ENCODE results near the gene TSPAN2. TPM values are rescaled to one million over a fixed set of nuclear protein-coding genes. Genes with fewer than 3 reads are reported as not detected.

Gene TSPAN2
- total and polyA plus RNA-seq, 9 of the 15 experiments (the other 6 are each of a cell fraction or from before 2014, with no cell fraction given): not detected

GRCh38 chr1:115136706-115137105 lies 47.4 kb upstream of the TSPAN2 start:
- no peak for TF ChIP-seq FOXP4 (CRISPR knock-in tag; IDR thresholded peaks at IDR 0.05; ENCODE audit: borderline replicate concordance)
- no peak for TF ChIP-seq HDAC1 (IDR thresholded peaks at IDR 0.05)
- no peak for TF ChIP-seq PCBP1 (IDR thresholded peaks at IDR 0.05; ENCODE audit: low read depth, low read length, poor library complexity, severe bottlenecking)
- no peak for TF ChIP-seq TGIF2 (CRISPR knock-in tag; IDR thresholded peaks at IDR 0.05)
- TF ChIP-seq, protein P1, sequence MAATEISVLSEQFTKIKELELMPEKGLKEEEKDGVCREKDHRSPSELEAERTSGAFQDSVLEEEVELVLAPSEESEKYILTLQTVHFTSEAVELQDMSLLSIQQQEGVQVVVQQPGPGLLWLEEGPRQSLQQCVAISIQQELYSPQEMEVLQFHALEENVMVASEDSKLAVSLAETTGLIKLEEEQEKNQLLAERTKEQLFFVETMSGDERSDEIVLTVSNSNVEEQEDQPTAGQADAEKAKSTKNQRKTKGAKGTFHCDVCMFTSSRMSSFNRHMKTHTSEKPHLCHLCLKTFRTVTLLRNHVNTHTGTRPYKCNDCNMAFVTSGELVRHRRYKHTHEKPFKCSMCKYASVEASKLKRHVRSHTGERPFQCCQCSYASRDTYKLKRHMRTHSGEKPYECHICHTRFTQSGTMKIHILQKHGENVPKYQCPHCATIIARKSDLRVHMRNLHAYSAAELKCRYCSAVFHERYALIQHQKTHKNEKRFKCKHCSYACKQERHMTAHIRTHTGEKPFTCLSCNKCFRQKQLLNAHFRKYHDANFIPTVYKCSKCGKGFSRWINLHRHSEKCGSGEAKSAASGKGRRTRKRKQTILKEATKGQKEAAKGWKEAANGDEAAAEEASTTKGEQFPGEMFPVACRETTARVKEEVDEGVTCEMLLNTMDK (IDR thresholded peaks at IDR 0.05; ENCODE audit: borderline replicate concordance, insufficient read depth, low read depth, low read length, poor library complexity, severe bottlenecking): no peak
- no peak for TF ChIP-seq PRPF4 (IDR thresholded peaks at IDR 0.05; ENCODE audit: insufficient read depth, low read depth, low read length, poor library complexity, severe bottlenecking)
- no peak for TF ChIP-seq CBX3 (IDR thresholded peaks at IDR 0.05; ENCODE audit: borderline replicate concordance in 1 of 2, low read length in 2 of 2)
- TF ChIP-seq ZNF639 (CRISPR knock-in tag; conservative IDR thresholded peaks at IDR 0.05 in 1 of 2, IDR thresholded peaks at IDR 0.05 in 1 of 2): no peak
- TF ChIP-seq LARP7 (IDR thresholded peaks at IDR 0.05): no peak
- TF ChIP-seq TRIM28 (IDR thresholded peaks at IDR 0.05): no peak
- no peak for TF ChIP-seq ZNF561 (CRISPR knock-in tag; conservative IDR thresholded peaks at IDR 0.05)
- TF ChIP-seq SMAD4 (CRISPR knock-in tag; conservative IDR thresholded peaks at IDR 0.05): no peak
- Histone ChIP-seq H3K36me3 (ENCODE audit: control insufficient read depth, insufficient read depth, low read length) (no peaks in the 10 kb centered on the region), H3K9me1 (ENCODE audit: control insufficient read depth, insufficient read depth, low read length) (no peaks in the 10 kb centered on the region), H3K4me2 (ENCODE audit: insufficient read depth, low read length) (no peak overlapping the region), H3K4me3 (no peak overlapping the region), H3K27ac (ENCODE audit: extremely low read depth, low read depth, low read length) (no peak overlapping the region), H3K79me2 (ENCODE audit: control insufficient read depth, insufficient read depth, low read length) (no peaks in the 10 kb centered on the region), H2AFZ (ENCODE audit: low read depth, low read length) (no peak overlapping the region), H3K9ac (ENCODE audit: insufficient read depth in 1 of 2, low read depth in 2 of 2, low read length in 2 of 2) (no peak overlapping the region), H3K9me3 (replicated peaks; ENCODE audit: control insufficient read depth, insufficient read depth, low read depth, low read length) (no peaks in the 10 kb centered on the region), H3K27me3 (ENCODE audit: control insufficient read depth in 2 of 2, insufficient read depth in 2 of 2, low read length in 2 of 2) (no peaks in the 10 kb centered on the region; a peak in 1 of 5 replicates), H3K4me1 (replicated peaks in 1 of 2; ENCODE audit: control insufficient read depth in 2 of 2, insufficient read depth in 2 of 2, low read length in 2 of 2) (peaks cover 0 to 2% of the 10 kb centered on the region in 2 experiments; a peak in 1 of 5 replicates), H4K20me1 (replicated peaks; ENCODE audit: control insufficient read depth, insufficient read depth, low read length) (no peaks in the 10 kb centered on the region; the same call in 1 of the 2 replicates)
- no peak for FAIRE-seq
- in situ Hi-C loops (cut with MboI): loop anchor here (5.0 to 25.0 kb wide), 3 partner anchors 331 to 626 kb away; partner anchors contain the start of gene CASQ2
- CTCF ChIA-PET (ENCODE audit: low intra/inter-chr PET ratio): no interaction called here
- no peak for ATAC-seq
- BruUV-seq (replicated peaks): no TSS peak
- DNase-seq (ENCODE audit: extremely low read depth in 1 of 4, low spot score in 3 of 4): no peak
- intact Hi-C loops (cut with micrococcal nuclease): no loop called here
- POLR2A ChIA-PET: interaction anchor here (0.5 to 2.0 kb wide), 2 partner anchors 8 to 1144 kb away, joined by 3 to 5 read pairs; no protein-coding TSS in a partner anchor

All from K562 (cell line).